ENCODE results near the gene HOXD11. TPM values are rescaled to one million over a fixed set of nuclear protein-coding genes. Genes with fewer than 3 reads are reported as not detected.

The HOXD11 gene
- total RNA-seq, 1 donor: not detected

GRCh38 chr2:176132205-176133171 is 25.4 kb downstream of the HOXD11 start:
- TF ChIP-seq CTCF (IDR thresholded peaks at IDR 0.05; ENCODE audit: insufficient read depth, low read length): no peak
- DNase-seq (ENCODE audit: low read depth): no peak
- H3K4me3 ChIP-seq (ENCODE audit: low read depth, low read length): peak overlapping the region; percentile 28

DNA sequence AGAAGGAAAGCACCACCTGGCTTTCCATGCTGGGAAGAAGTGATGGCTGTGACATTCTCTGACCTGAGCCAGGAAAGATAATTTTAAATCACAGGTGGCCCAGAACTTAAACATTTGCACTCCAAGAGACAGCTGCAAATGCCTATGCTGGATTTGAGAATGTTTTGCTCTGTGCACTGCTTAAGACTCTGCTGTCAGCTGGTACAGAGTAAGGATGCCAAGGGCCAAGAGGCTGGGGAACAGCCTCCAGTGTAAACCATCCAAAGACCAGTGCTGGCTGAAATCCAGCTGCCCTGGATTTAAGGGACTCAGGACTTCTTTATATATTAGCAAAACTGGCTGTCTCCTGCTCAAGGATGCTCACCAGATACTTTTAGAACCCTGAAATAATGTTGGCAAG is 26.3 kb downstream of the HOXD11 start:
- no peak overlapping the region for H3K4me3 ChIP-seq (ENCODE audit: low read depth, low read length)
- no peak for TF ChIP-seq CTCF (IDR thresholded peaks at IDR 0.05; ENCODE audit: insufficient read depth, low read length)
- no peak for DNase-seq (ENCODE audit: low read depth)

DNA sequence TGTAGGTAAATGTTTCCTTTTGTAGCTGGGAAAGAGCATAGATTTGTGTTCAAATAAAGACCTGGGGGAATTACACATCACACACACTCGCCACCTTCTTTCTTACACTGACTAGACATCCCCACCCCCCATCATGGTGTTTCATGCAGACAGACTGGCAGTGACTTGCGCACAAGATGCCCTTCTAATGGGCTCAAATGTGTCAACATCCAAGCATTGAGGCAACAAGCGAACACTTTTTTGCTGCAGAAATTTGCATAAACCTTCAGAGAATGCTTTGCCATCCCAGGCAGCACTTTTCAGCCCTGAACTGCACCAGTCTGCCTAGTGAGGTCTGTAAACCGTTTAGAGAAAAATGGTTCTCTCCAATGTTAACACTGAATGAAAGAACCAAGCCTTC is 27.0 kb downstream of the HOXD11 start:
- no peak overlapping the region for H3K4me3 ChIP-seq (ENCODE audit: low read depth, low read length)
- DNase-seq (ENCODE audit: low read depth): no peak
- TF ChIP-seq CTCF (IDR thresholded peaks at IDR 0.05; ENCODE audit: insufficient read depth, low read length): no peak

DNA sequence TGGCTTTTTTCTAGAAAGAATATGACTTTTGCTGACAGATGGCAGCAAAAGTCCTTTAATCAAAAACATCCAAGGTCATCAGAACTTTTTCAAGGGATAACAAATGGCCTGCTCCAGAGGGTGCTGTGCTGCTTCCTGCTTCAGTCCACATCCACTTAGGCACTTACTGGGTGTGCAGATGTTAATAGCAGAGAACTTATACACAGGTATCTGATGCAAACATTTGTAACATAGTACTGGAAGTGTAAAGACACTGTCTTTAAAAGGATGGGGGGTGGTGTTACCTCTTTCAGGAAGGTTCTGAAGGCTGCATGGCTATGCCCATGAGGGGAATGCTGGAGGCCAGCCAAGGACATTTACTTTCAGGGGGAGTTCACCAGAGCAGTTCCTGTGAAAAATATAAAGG is 28.0 kb downstream of the HOXD11 start:
- no peak for DNase-seq (ENCODE audit: low read depth)
- TF ChIP-seq CTCF (IDR thresholded peaks at IDR 0.05; ENCODE audit: insufficient read depth, low read length): no peak
- no peak overlapping the region for H3K4me3 ChIP-seq (ENCODE audit: low read depth, low read length)

DNA sequence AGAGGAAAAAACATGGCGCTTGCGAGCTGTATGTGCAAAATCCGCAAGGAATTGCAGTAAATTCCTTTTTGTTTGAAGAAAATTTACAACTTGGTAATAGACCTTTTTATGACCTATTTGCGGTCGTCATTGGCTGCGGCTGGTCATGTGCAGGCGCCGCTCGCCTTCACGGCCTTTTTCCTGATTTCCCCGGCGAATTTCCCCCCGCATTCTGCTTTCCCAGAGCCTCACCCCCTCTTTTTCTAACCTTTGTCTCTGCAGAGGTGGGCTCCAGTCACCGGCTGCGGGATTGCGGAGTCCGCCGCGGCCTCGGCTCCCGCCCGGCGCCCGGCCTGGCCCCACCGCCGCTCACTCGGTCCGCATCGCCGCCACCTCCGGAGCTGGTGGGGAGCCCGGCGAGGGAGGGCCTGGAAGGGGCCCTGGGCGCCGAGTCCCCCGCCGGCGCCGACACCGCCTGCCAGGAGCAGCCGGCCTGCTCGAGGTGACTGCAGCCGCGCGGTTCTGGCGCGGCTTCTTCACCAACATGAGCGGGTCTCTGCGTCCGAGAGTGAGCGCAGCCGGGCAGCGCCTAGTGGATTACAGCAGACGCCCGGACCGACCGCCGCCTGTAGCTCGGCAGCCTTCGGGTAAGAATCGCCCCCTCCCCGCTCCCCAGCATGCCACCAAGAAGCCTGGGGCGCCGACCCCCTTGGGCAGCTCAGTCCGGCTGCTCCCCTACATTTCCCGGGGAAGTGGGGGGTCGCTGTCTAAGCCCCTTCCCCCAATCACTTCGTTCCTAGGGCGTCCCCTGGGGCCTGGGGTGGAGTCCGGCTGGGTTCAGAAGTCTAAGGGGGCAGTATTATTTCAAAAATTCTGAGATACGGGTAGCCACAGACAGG is 29.5 kb downstream of the HOXD11 start:
- DNase-seq (ENCODE audit: low read depth): no peak
- peak overlapping the region; percentile 17 for H3K4me3 ChIP-seq (ENCODE audit: low read depth, low read length)
- no peak for TF ChIP-seq CTCF (IDR thresholded peaks at IDR 0.05; ENCODE audit: insufficient read depth, low read length)

DNA sequence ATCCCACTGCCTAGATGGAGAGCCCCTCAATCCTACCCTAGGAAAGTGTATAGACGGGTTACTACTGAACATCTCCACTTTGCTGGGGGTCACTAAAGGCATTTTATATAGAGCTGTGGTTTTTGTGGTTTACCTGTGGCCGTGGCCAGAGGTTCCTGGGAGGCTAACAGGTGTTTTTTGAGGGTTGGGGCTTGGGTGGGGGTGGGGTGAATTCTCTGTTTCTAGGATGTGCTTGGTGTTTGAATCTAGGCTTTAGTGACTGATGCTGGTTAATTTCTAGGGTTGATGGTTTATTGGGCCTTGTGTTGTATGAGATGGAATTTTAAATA is 30.1 kb downstream of the HOXD11 start:
- no peak for TF ChIP-seq CTCF (IDR thresholded peaks at IDR 0.05; ENCODE audit: insufficient read depth, low read length)
- H3K4me3 ChIP-seq (ENCODE audit: low read depth, low read length): no peak overlapping the region
- DNase-seq (ENCODE audit: low read depth): no peak

Data from fibroblast of the aortic adventitia (primary cell).